ENCODE measurements around the gene ELMO1.

The ELMO1 gene

GRCh38 chr7:36965625-36966024 is 483.0 kb downstream of the ELMO1 start:
- DNase-seq: no peak

GRCh38 chr7:36964297-36964696 is 484.4 kb downstream of the ELMO1 start:
- DNase-seq: no peak

GRCh38 chr7:36962367-36962766 is 486.3 kb downstream of the ELMO1 start:
- no peak for DNase-seq

GRCh38 chr7:36961693-36962092 is 487.0 kb downstream of the ELMO1 start:
- no peak for DNase-seq

- DNase-seq: no peak
Observed at GRCh38 chr7:36961097-36961496, 487.6 kb downstream of the ELMO1 start.

GRCh38 chr7:36960105-36960504 is 488.6 kb downstream of the ELMO1 start:
- DNase-seq: no peak

- no peak for DNase-seq
Observed at GRCh38 chr7:36958111-36958733, 490.4 kb downstream of the ELMO1 start.

- DNase-seq: no peak
Observed at GRCh38 chr7:36957620-36958019, 491.0 kb downstream of the ELMO1 start.

- DNase-seq: no peak
Observed at GRCh38 chr7:36956814-36957213, 491.9 kb downstream of the ELMO1 start.

- DNase-seq: no peak
Observed at GRCh38 chr7:36955456-36956129, 493.1 kb downstream of the ELMO1 start.

GRCh38 chr7:36951257-36951697 is 497.4 kb downstream of the ELMO1 start:
- no peak for DNase-seq

GRCh38 chr7:36949711-36950600 is 498.7 kb downstream of the ELMO1 start:
- DNase-seq: no peak

GRCh38 chr7:36946401-36946739 is 502.3 kb downstream of the ELMO1 start:
- DNase-seq: no peak

- DNase-seq: no peak
Observed at GRCh38 chr7:36945612-36946400, 502.9 kb downstream of the ELMO1 start.

GRCh38 chr7:36944838-36945237 is 503.8 kb downstream of the ELMO1 start:
- no peak for DNase-seq

- no peak for DNase-seq
Observed at GRCh38 chr7:36943591-36944435, 504.9 kb downstream of the ELMO1 start.

- no peak for DNase-seq
Observed at GRCh38 chr7:36942955-36943354, 505.7 kb downstream of the ELMO1 start.

GRCh38 chr7:36942541-36942940 is 506.1 kb downstream of the ELMO1 start:
- DNase-seq: no peak

GRCh38 chr7:36942025-36942424 is 506.6 kb downstream of the ELMO1 start:
- DNase-seq: no peak

GRCh38 chr7:36941359-36941758 is 507.3 kb downstream of the ELMO1 start:
- DNase-seq: no peak

GRCh38 chr7:36939816-36940215 is 508.8 kb downstream of the ELMO1 start:
- no peak for DNase-seq

Measured in activated CD4-positive, alpha-beta T cell treated with anti-CD3 and anti-CD28 coated beads for 4 hours (primary cell).